AG10803 (cell line): ENCODE results near the gene RIN1.
"Not testable (repeated sequence)": the region's sequence is repeated elsewhere in the genome, so short reads cannot be mapped to it uniquely, and the experiment has no call there.

ENCODE experiments used
- DNase-seq: peaks from one replicate; pipeline ENCODE4 v3.0.0; 2010; ENCODE audit warnings: low read depth
- H3K4me3 ChIP-seq: 2 replicates; pipeline ENCODE4 v1.5.1; 2011; ENCODE audit warnings: mild to moderate bottlenecking, low read length, control low read depth
- CTCF ChIP-seq: conservative IDR thresholded peaks from 2 replicates; pipeline ENCODE4 v1.5.1; 2011; ENCODE audit warnings: mild to moderate bottlenecking, low read length, control low read depth, inconsistent platforms

The RIN1 gene

GRCh38 chr11:66325263-66325671 lies 11.0 kb downstream of the RIN1 start:
- TF ChIP-seq CTCF = no peak

GRCh38 chr11:66324664-66325063 lies 11.6 kb downstream of the RIN1 start:
- DNase-seq = peak; percentile 75
- H3K4me3 ChIP-seq = no peak overlapping the region
- no peak for TF ChIP-seq CTCF

More at GRCh38 chr11:66325263-66325671, 11.0 kb downstream of the RIN1 start:
- H3K4me3 ChIP-seq = no peak overlapping the region
- peak; percentile 9 for DNase-seq

- no peak overlapping the region for H3K4me3 ChIP-seq
- no peak for DNase-seq
- TF ChIP-seq CTCF = no peak
Observed at GRCh38 chr11:66323684-66324083, 12.6 kb downstream of the RIN1 start.

GRCh38 chr11:66322732-66323427 lies 13.4 kb downstream of the RIN1 start:
- no peak for TF ChIP-seq CTCF
- H3K4me3 ChIP-seq = no peak overlapping the region
- DNase-seq = peak; percentile 71

- no peak overlapping the region for H3K4me3 ChIP-seq
- peak; percentile 21 for DNase-seq
- no peak for TF ChIP-seq CTCF
Observed at GRCh38 chr11:66321606-66322005, 14.6 kb downstream of the RIN1 start.

GRCh38 chr11:66320748-66321147 lies 15.5 kb downstream of the RIN1 start:
- H3K4me3 ChIP-seq, DNase-seq: not testable (repeated sequence)

GRCh38 chr11:66320289-66320688 lies 15.9 kb downstream of the RIN1 start:
- not testable (repeated sequence) for H3K4me3 ChIP-seq, DNase-seq

GRCh38 chr11:66318600-66318970 lies 17.6 kb downstream of the RIN1 start:
- TF ChIP-seq CTCF = no peak
- no peak for DNase-seq
- no peak overlapping the region for H3K4me3 ChIP-seq
